HFF-Myc (cell line): ENCODE measurements around the gene ANKRD66.

Experiments
- DNase-seq: peaks from one replicate; pipeline ENCODE4 v3.0.0-alpha.2; 2011; ENCODE audit warnings: low read depth; ENCODE audit errors: extremely low read depth
- H3K4me3 ChIP-seq: replicated peaks from 2 replicates; pipeline ENCODE4 v1.5.1; 2011; ENCODE audit warnings: low read depth, mild to moderate bottlenecking, control low read depth, low read length
- CTCF ChIP-seq: IDR thresholded peaks from 2 replicates; pipeline ENCODE4 v1.5.1; 2012; ENCODE audit warnings: mild to moderate bottlenecking, low read depth, low read length, control low read depth; ENCODE audit errors: missing control alignments

ANKRD66 gene

GRCh38 chr6:46746696-46747095 lies at the start of gene ANKRD66:
TSS of gene ANKRD66 (plus strand) at chr6:46746933. CDS start at chr6:46751949, 5,016 bp downstream.
- DNase-seq, result no peak
- TF ChIP-seq CTCF, result no peak
- H3K4me3 ChIP-seq, result no peak within 1 kb of the TSS

DNA sequence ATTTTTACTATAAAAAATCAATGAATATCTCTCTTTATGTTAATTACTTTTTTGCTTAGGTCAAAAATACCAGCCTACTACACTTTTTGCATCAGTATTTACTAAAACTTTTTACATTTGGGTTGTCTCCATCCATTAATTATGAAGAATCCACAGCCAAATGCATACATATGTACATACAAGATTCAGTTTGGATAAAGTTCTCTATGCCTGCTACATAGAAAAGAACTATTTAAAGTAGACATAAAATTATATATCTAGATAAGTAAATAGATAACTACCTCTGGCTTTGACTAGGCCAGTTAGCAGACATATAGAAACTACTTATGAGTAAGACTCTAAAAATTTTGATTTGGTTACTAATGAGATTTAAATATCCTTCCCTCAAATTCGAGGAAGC lies 46.8 kb upstream of the ANKRD66 start:
- no peak for TF ChIP-seq CTCF
- no peak overlapping the region for H3K4me3 ChIP-seq
- DNase-seq, result no peak

DNA sequence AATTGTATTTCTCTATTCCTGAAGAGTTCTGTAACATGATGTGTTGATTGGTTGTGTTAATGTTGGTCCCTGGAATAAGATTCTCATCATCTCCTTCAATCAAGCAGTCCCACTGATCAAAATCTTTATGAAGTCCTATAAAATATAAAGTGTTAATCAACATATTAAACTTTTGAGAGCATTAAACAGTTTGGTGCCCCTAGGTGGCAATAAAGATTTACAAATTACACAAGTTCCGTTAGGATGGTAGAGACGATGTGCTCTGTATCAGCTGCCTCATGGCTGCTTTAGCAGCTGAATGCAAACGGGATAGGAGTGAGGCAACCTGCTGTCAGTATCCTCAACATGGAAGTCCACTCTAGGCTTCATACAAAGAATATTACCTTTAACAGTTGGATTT lies 42.2 kb upstream of the ANKRD66 start:
- no peak for TF ChIP-seq CTCF
- H3K4me3 ChIP-seq, result no peak overlapping the region
- no peak for DNase-seq

DNA sequence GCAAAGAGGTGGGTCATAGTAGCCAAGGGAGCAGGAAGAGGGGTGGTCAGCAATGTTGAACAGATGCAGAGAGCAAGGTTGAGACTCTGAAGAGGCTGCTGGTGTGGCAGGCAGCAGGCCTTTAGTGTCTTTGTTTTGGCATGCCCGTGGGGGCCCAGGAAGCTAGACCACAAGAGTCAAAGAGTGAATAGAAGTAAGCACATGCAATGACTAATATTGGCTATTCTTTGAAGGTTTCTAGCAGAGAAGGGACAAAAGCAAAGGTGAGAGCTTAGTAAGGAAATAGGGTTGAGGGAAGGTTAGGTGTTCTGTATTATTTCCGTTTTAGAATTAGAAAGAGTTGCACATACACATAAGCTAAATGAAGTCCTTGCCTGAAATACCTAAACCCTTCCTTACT lies 40.3 kb upstream of the ANKRD66 start:
- H3K4me3 ChIP-seq, result no peak overlapping the region
- TF ChIP-seq CTCF, result no peak
- DNase-seq, result no peak

DNA sequence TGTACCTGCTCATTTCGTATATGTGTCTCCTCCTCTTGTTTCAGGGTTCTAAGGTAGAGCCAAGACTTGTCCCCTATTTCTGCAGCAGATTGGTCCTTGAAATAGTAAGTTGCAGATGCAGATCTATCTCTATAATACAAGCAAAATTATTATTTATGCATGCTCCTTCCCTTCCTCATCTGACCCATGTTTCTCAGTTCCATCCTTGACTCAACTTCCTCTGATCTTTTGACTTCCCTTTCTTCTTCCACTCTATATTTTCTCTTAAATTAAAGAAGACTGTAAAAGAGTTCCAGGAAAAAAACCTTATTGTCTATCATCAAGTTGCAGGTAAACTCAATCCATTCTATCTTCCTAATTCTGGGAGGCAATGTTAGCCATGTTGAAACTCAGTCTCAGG lies 35.2 kb upstream of the ANKRD66 start:
- DNase-seq, result no peak
- no peak overlapping the region for H3K4me3 ChIP-seq
- no peak for TF ChIP-seq CTCF

GRCh38 chr6:46715141-46715540 lies 31.6 kb upstream of the ANKRD66 start:
- H3K4me3 ChIP-seq, result no peak overlapping the region
- DNase-seq, result no peak
- TF ChIP-seq CTCF, result no peak

DNA sequence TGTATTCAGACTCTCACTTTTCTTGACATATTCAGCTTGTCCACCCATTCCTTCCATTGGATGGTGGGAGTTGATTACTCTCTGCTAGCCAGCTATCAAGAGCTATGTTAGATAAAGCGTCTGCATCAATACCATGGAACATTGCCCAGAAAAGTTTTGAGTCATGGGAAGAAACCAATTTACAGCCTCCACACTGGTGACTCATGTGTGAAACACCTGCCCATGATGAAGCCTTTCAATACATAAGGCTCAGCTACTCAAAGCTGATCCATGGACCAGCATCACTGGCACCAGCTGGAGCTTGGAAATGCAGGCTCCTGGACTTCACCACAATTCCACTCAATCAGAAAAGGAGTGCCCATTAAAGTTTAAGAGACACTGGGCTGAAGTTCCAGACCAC lies 27.6 kb upstream of the ANKRD66 start:
- TF ChIP-seq CTCF, result no peak
- no peak overlapping the region for H3K4me3 ChIP-seq
- peak; percentile 10 for DNase-seq
